ENCODE data around the gene ENTREP1. TPM values are rescaled to one million over a fixed set of nuclear protein-coding genes. Genes with fewer than 3 reads are reported as not detected.

The ENTREP1 gene
- total RNA-seq, 1 donor from 2014 or later = 1.8 TPM

DNA sequence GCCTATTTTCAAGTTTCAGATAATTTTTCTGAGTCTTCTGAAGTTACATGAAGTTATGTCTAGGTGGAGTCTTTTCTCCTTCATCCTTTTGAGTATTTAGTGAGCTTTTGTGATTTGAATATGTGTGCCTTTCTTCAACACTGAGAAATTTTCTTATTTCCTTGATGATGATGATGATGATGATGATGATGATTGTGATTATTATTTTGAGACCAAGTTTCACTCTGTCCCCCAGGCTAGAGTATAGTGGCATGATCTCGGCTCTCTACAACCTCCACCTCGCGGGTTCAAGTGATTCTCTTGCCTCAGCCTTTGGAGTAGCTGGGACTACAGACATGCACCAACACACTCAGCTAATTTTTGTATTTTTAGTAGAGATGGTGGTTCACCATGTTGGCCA lies 26.2 kb downstream of the ENTREP1 start:
- H3K27me3 Mint-ChIP-seq (ENCODE audit: insufficient read depth, low read depth) = no peaks in the 10 kb centered on the region

DNA sequence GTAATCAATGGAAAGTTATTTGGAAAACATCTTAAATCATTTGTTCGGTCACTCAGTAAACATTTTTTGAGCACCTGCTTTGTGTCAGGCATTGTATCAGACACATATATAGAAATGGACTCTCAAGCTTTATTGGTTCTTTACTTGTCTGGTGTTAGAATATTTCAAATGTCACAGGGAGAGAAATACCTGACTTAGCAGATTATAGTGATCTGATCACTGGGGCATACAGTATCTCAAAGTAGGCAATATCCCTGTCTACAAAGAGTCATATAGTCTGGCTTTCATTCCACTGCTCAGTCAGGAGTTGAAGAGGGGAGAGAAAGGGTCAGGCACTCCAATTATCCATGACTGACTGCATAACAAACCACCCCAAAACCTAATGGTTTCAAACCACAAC lies 30.2 kb downstream of the ENTREP1 start:
- H3K4me3 Mint-ChIP-seq = no peak overlapping the region
- no peaks in the 10 kb centered on the region for H3K4me1 Mint-ChIP-seq
- Histone ChIP-seq H3K9me3 (ENCODE audit: low read depth) (no peaks in the 10 kb centered on the region), H3K36me3 (no peaks in the 10 kb centered on the region), H3K4me3 (no peak overlapping the region), H3K9ac (no peak overlapping the region), H4K20me1 (ENCODE audit: low read depth) (no peaks in the 10 kb centered on the region), H3K27ac (no peak overlapping the region), H3K27me3 (no peaks in the 10 kb centered on the region), H3F3A (ENCODE audit: low read depth) (no peaks in the 10 kb centered on the region), H2AFZ (replicated peaks) (no peak overlapping the region), H3K4me1 (no peaks in the 10 kb centered on the region), H3K4me2 (no peak overlapping the region), H3K79me2 (ENCODE audit: low read depth) (no peaks in the 10 kb centered on the region)
- H3K27me3 Mint-ChIP-seq (ENCODE audit: insufficient read depth, low read depth) = no peaks in the 10 kb centered on the region
- H3K27ac Mint-ChIP-seq = no peak overlapping the region
- DNase-seq (ENCODE audit: low spot score) = no peak
- no peaks in the 10 kb centered on the region for H3K36me3 Mint-ChIP-seq
- H3K9me3 Mint-ChIP-seq = no peaks in the 10 kb centered on the region
- no peak for TF ChIP-seq EZH2 (IDR thresholded peaks at IDR 0.05)

More for the DNA sequence above, 26.2 kb downstream of the ENTREP1 start:
- Mint-ChIP-seq H3K4me3 (no peak overlapping the region), H3K4me1 (no peaks in the 10 kb centered on the region), H3K36me3 (no peaks in the 10 kb centered on the region), H3K9me3 (no peaks in the 10 kb centered on the region), H3K27ac (no peak overlapping the region)
- Histone ChIP-seq H4K20me1 (ENCODE audit: low read depth) (no peaks in the 10 kb centered on the region), H3K9ac (no peak overlapping the region), H3K4me2 (no peak overlapping the region), H3K4me1 (no peaks in the 10 kb centered on the region), H3K9me3 (ENCODE audit: low read depth) (no peaks in the 10 kb centered on the region), H3K27ac (no peak overlapping the region), H3K27me3 (no peaks in the 10 kb centered on the region), H3K79me2 (ENCODE audit: low read depth) (no peaks in the 10 kb centered on the region), H3K4me3 (no peak overlapping the region), H3F3A (ENCODE audit: low read depth) (no peaks in the 10 kb centered on the region), H2AFZ (replicated peaks) (no peak overlapping the region), H3K36me3 (no peaks in the 10 kb centered on the region)
- no peak for DNase-seq (ENCODE audit: low spot score)
- TF ChIP-seq, protein P1, sequence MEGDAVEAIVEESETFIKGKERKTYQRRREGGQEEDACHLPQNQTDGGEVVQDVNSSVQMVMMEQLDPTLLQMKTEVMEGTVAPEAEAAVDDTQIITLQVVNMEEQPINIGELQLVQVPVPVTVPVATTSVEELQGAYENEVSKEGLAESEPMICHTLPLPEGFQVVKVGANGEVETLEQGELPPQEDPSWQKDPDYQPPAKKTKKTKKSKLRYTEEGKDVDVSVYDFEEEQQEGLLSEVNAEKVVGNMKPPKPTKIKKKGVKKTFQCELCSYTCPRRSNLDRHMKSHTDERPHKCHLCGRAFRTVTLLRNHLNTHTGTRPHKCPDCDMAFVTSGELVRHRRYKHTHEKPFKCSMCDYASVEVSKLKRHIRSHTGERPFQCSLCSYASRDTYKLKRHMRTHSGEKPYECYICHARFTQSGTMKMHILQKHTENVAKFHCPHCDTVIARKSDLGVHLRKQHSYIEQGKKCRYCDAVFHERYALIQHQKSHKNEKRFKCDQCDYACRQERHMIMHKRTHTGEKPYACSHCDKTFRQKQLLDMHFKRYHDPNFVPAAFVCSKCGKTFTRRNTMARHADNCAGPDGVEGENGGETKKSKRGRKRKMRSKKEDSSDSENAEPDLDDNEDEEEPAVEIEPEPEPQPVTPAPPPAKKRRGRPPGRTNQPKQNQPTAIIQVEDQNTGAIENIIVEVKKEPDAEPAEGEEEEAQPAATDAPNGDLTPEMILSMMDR (IDR thresholded peaks at IDR 0.05) = no peak
- TF ChIP-seq EZH2phosphoT487 (IDR thresholded peaks at IDR 0.05) = no peak
- no peak for TF ChIP-seq EZH2 (IDR thresholded peaks at IDR 0.05)

DNA sequence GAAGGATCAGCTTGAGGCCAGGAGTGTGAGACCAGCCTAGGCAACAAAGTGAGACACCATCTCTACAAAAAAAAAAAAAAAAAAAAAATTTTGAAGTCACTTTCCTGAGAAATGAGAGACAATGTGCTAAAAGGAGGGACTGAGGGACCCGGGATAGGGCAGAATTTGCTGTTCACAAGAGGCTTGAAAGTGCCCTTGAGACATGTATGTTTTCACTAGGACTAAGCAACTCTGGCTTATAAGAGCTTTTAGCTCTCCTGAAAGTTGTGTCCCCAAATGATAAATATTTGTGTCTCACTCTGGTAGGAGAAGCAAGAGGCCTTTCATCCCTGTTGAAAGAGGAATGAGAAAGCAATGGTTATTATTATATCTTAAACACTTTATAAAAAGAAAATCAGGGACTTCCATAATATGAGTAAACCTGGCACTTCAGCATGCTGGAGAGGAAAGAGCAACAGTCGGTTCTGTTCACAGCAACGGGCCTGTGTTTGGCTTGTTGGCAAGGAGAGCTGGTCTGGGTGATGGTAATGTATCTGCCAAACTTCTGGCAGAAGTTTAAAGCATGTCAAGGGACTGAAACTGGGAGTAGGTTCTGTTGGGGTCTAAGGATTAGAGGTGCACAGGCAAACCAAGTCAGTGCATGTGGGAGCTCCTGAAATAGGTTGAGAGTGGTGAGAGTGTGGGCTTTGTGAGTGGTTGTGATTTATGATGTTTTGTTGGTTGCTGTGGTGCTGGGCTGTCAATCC lies 32.2 kb downstream of the ENTREP1 start:
- Histone ChIP-seq H3F3A (ENCODE audit: low read depth) (no peaks in the 10 kb centered on the region), H3K27ac (no peak overlapping the region), H2AFZ (replicated peaks) (no peak overlapping the region), H3K4me1 (no peaks in the 10 kb centered on the region), H3K4me3 (no peak overlapping the region), H3K79me2 (ENCODE audit: low read depth) (no peaks in the 10 kb centered on the region), H3K27me3 (no peaks in the 10 kb centered on the region), H3K9me3 (ENCODE audit: low read depth) (no peaks in the 10 kb centered on the region), H3K36me3 (no peaks in the 10 kb centered on the region), H3K4me2 (no peak overlapping the region), H4K20me1 (ENCODE audit: low read depth) (no peaks in the 10 kb centered on the region), H3K9ac (no peak overlapping the region)
- Mint-ChIP-seq H3K36me3 (no peaks in the 10 kb centered on the region), H3K27me3 (ENCODE audit: insufficient read depth, low read depth) (no peaks in the 10 kb centered on the region), H3K9me3 (no peaks in the 10 kb centered on the region), H3K27ac (no peak overlapping the region), H3K4me3 (no peak overlapping the region), H3K4me1 (no peaks in the 10 kb centered on the region)
- no peak for DNase-seq (ENCODE audit: low spot score)
- no peak for TF ChIP-seq EZH2 (IDR thresholded peaks at IDR 0.05)
- no peak for TF ChIP-seq EZH2phosphoT487 (IDR thresholded peaks at IDR 0.05)
- TF ChIP-seq, protein P1 (IDR thresholded peaks at IDR 0.05) = no peak

DNA sequence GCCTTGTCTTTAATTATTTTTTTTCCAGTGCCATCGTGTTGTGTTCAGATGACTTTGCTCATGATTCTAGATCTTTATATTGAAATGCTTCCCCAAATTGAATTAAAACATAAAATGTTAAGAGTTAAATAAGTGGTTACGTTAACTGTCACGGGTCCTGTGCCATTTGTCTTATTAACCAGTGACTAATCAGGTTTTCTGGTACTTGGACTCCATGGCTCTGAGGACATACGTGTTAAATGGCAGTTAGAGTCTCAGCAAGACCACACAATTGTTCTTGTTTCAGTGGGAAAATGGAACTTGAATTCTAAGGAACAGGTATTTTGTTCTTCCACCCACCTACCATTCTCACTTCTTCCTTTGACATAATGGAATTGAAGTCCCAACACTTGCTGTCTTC lies 32.8 kb downstream of the ENTREP1 start:
- no peaks in the 10 kb centered on the region for H3K36me3 ChIP-seq
- H3K9ac ChIP-seq = no peak overlapping the region
- H3K36me3 Mint-ChIP-seq = no peaks in the 10 kb centered on the region
- no peak overlapping the region for H3K4me3 Mint-ChIP-seq
- no peaks in the 10 kb centered on the region for H3K9me3 Mint-ChIP-seq
- no peaks in the 10 kb centered on the region for H3K4me1 ChIP-seq
- no peaks in the 10 kb centered on the region for H3K79me2 ChIP-seq (ENCODE audit: low read depth)
- H3K4me1 Mint-ChIP-seq = no peaks in the 10 kb centered on the region
- H3K27ac Mint-ChIP-seq = no peak overlapping the region
- no peaks in the 10 kb centered on the region for H3K27me3 ChIP-seq
- no peaks in the 10 kb centered on the region for H3F3A ChIP-seq (ENCODE audit: low read depth)
- TF ChIP-seq, protein P1 (IDR thresholded peaks at IDR 0.05) = no peak
- TF ChIP-seq EZH2 (IDR thresholded peaks at IDR 0.05) = no peak
- no peak for TF ChIP-seq EZH2phosphoT487 (IDR thresholded peaks at IDR 0.05)
- no peaks in the 10 kb centered on the region for H4K20me1 ChIP-seq (ENCODE audit: low read depth)
- H3K4me3 ChIP-seq = no peak overlapping the region
- H3K9me3 ChIP-seq (ENCODE audit: low read depth) = no peaks in the 10 kb centered on the region
- no peaks in the 10 kb centered on the region for H3K27me3 Mint-ChIP-seq (ENCODE audit: insufficient read depth, low read depth)
- H3K4me2 ChIP-seq = no peak overlapping the region
- H3K27ac ChIP-seq = no peak overlapping the region
- no peak for DNase-seq (ENCODE audit: low spot score)
- no peak overlapping the region for H2AFZ ChIP-seq (replicated peaks)

All from neural progenitor cell (in vitro differentiated cells).